Measurements from ENCODE around the gene OSBP2.

GRCh38 chr22:30919973-30920372 is 225.3 kb downstream of the OSBP2 start:
- TF ChIP-seq GATA2 (IDR thresholded peaks at IDR 0.05; ENCODE audit: low read depth, low read length) (no peak), GATA3 (IDR thresholded peaks at IDR 0.05; ENCODE audit: low read depth, low read length) (no peak)
